Stimulated activated CD4-positive, alpha-beta T cell treated with anti-CD3 and anti-CD28 coated beads, Interleukin-12 subunit alpha, Interleukin-12 subunit beta, amount 100 ng/mL, for 48 hours (primary cell): ENCODE data around the gene HECTD4.
"Not testable (repeated sequence)": the region's sequence is repeated elsewhere in the genome, so short reads cannot be mapped to it uniquely, and the experiment has no call there.

ENCODE experiments used
- DNase-seq, 3 donors: peaks; one replicate each; pipeline ENCODE4 v3.0.0-alpha.2; 2020; ENCODE audit warnings: low read depth in 2 of 3, low spot score in 1 of 3

The HECTD4 gene

DNA sequence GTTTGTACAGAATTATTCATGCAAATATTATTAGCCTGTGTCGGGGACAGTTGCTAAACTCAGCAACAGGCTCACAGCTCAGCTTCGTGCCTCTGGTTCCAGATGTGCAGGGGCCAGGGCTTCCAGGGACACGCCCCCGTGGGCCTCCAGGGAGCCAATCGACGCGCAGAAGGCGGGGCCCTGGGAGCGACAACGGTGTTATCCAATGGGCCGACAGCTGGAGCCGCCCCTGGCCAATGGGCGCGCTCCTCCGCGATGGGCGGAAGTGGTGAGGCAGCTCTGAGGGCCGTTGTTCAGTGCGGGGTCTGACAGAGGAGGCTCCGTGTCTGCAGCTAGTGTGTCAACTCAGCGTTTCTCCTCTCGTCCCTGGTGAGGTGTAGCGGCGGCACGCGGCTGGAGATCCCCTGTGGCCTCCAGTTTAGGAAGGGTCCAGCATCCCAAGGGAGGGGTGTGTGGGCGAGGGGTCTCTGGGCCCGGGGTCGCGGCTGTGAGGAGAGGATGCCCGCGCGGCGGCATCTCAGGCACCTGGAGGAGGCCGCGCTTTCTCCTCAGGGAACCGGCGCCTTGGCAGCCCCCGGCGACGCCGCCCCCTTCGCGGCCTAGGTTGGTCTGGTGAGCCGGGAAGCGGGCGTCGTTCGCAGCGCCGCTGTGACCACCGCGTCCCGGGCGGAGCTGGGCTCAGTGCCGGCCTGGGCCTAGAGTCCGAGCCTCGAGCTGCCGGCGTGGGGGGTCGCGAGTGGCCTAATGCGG lies 256.8 kb downstream of the HECTD4 start, which contains the start of gene TRAFD1:
Gene TRAFD1, plus strand, starts transcription at position 311 of the 750 bp plus-strand sequence. CDS start 4,963 bp downstream, outside the sequence.
- peak; percentile 97 to 98 (median 97) for DNase-seq

DNA sequence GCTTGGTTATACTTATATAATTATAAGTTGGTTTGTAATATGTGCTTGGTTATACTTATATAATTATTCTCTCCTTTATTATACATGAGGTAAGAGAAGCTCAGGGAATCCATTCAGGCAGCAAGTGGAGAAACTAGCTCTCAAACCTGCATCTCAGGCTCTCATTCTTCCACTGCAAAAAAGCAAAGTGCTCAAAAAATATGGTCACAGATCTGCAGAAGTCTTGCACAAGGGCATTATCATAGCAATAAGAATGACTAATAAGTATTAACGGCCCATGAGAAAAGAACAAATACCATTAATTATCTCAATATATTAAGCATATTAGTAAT lies 257.3 kb downstream of the HECTD4 start:
- DNase-seq: no peak

GRCh38 chr12:112122823-112123690 lies 259.2 kb downstream of the HECTD4 start:
- DNase-seq: no peak

DNA sequence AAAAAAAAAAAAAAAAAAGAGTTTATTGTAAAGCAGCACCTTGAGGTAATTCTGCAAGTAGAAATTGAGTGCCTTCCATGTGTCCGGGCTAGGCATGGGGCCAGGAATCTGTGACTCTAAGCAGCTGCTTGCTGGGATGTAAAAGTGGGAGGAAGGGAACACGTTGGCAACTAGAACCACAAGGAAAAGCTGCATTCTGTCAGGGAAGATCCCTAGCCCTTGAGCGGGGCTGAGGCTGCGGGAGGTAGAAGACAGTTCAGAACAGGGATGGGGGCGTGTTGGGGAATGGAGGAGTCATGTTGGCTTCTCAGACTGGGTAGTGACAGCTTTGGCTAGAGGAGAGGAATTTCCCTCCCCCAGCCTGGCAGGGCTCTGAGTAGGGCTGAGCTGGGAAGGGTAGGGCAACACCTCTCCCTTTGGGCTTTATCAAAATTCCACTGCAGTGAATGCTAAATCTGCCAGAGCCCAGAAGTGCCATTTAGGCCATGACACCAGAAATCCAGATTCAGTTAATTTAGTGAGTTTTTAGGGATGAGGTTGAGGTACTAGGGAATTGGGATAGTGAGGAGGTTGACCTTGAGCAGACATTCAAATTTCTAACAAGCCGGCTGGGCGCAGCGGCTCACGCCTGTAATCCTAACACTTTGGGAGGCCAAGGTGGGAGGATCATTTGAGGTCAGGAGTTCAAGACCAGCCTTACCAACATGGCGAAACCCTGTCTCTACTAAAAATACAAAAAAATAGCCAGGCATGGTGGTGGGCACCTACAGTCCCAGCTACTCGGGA lies 260.3 kb downstream of the HECTD4 start:
- DNase-seq: no peak

GRCh38 chr12:112117685-112118084 lies 264.5 kb downstream of the HECTD4 start:
- DNase-seq: no peak

- DNase-seq: no peak
Measured at GRCh38 chr12:112116232-112117060, 265.8 kb downstream of the HECTD4 start.

GRCh38 chr12:112115259-112116045 lies 266.8 kb downstream of the HECTD4 start:
- no peak for DNase-seq

GRCh38 chr12:112112409-112113133 lies 269.7 kb downstream of the HECTD4 start:
- no peak for DNase-seq

DNA sequence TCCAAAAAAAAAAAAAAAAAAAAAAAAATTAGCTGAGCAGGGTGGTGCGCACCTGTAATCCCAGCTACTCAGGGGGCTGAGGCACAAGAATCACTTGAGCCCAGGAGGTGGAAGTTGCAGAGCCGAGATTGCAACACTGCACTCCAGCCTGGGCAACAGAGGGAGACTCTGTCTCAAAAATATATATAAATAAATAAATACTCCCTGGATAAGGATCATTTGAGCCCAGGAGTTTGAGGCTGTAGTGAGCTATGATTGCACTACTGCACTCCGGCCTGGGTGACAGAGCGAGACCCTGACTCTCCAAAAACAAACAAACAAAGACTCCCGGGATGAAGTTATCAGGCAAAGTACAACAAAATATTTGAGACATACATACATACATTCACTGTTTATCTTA lies 270.3 kb downstream of the HECTD4 start:
- DNase-seq: no peak

DNA sequence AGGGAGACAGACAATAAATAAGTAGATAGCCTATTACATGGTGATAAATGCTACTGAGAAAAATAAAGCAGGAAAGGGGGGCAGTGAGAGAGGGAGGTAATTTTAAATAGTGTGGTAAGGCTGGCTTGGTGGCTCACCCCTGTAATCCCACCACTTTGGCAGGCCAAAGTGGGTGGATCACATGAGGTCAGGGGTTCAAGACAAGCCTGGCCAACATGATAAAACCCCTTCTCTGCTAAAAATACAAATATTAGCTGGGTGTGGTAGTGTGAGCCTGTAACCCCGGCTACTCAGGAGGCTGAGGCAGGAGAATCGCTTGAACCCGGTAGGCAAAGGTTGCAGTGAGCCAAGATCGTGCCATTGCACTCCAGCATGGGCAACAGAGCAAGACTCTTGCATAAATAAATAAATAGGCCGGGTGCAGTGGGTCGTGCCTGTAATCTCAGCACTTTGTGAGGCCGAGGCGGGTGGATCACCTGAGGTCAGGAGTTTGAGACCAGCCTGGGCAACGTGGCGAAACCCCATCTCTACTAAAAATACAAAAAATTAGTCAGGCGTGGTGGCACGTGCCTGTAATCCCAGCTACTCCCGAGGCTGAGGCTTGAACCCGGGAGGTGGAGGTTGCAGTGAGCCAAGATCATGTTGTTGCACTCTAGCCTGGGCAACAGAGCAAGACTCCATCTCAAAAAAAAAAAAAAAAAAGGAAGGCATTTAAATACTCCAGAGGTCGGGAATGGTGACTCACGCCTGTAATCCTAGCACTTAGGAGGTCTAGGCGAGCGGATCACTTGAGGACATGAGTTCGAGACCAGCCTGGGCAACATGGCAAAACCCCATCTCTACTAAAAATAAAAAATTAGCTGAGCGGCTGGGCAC lies 271.2 kb downstream of the HECTD4 start:
- not testable (repeated sequence) for DNase-seq
